Neural progenitor cell (in vitro differentiated cells): ENCODE results near the gene ZFYVE9.

ENCODE experiments used
- EZH2 ChIP-seq: fragments of 200-600 bp; sonication (generic); IDR thresholded peaks from 2 replicates; pipeline ENCODE4 v1.6.1; 2017; ENCODE audit warnings: antibody characterized with exemption, mild to moderate bottlenecking, moderate library complexity
- TF ChIP-seq, protein P1 (sequence below): fragments of 200-600 bp; sonication (generic); IDR thresholded peaks from 2 replicates; pipeline ENCODE4 v1.5.1; 2017; ENCODE audit warnings: antibody characterized with exemption, mild to moderate bottlenecking

DNA sequence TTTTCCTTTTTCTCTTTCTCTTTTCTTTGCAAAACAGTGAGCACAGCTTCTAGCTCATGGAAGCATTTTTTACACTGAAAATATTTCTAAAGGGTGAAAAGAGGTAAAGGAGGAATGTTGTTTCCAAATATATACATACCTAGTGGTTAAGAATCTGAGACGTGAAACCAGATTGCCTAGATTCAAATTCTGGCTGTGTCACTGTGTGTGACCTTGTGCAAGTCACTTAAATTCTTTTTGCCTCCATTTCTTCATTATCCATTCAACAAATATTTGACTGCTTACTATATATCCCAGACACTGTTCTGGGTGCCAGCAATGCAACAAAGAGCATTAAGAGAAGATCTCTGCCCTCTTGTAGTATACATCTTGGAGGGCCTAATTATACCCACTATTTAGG is 53.3 kb downstream of the ZFYVE9 start:
- TF ChIP-seq, protein P1, sequence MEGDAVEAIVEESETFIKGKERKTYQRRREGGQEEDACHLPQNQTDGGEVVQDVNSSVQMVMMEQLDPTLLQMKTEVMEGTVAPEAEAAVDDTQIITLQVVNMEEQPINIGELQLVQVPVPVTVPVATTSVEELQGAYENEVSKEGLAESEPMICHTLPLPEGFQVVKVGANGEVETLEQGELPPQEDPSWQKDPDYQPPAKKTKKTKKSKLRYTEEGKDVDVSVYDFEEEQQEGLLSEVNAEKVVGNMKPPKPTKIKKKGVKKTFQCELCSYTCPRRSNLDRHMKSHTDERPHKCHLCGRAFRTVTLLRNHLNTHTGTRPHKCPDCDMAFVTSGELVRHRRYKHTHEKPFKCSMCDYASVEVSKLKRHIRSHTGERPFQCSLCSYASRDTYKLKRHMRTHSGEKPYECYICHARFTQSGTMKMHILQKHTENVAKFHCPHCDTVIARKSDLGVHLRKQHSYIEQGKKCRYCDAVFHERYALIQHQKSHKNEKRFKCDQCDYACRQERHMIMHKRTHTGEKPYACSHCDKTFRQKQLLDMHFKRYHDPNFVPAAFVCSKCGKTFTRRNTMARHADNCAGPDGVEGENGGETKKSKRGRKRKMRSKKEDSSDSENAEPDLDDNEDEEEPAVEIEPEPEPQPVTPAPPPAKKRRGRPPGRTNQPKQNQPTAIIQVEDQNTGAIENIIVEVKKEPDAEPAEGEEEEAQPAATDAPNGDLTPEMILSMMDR: no peak
- TF ChIP-seq EZH2: no peak
